Measurements from ENCODE around the gene RPL10. TPM values are rescaled to one million over a fixed set of nuclear protein-coding genes. Genes with fewer than 3 reads are reported as not detected.

RPL10 gene
- total and polyA plus RNA-seq, 2 of the 13 experiments (the other 11 are each of a cell fraction or from before 2014, with no cell fraction given), result 2,381 to 4,713 TPM

DNA sequence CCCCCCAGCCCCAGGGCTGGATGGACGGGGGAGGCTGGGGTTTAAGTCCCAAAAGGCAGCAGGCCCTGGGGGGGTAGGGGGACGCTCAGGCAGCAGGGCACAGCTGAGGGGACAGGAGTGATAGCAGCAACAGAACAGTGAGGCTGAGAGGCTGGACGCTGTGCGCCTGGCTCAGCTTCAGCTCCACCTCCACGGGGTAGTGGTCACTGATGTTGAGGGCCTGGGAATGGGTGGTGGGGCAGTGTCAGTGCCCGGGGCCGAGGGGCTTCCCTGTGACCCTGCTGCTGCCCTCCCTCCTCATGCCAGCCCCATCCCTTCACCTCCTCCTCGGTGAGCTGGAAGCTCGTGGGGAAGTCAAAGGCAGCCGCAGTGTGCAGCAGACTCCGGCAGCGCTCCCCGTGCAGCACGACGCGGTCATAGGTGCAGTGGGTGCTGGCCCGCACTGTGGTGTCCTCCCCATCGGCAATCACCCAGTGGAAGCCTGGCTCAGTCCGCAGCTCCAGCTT lies 4.5 kb downstream of the RPL10 start:
- intact Hi-C loops (cut with micrococcal nuclease; ENCODE audit: unreplicated experiment), result no loop called here
- ATAC-seq (peak; percentile 45), FAIRE-seq (no peak), DNase-seq (ENCODE audit: low spot score) (no peak)
- peaks cover 21% of the 10 kb centered on the region; the same call in 1 of the 2 replicates for H4K20me1 ChIP-seq (ENCODE audit: insufficient read depth, low read length)
- peaks cover 6 to 22% of the 10 kb centered on the region in 2 experiments; a peak in 4 of 5 replicates for H3K36me3 ChIP-seq (replicated peaks in 1 of 2; ENCODE audit: control insufficient read depth in 1 of 2, insufficient read depth in 2 of 2, low read length in 2 of 2)
- TF ChIP-seq ZNF570 (CRISPR knock-in tag; IDR thresholded peaks at IDR 0.05; ENCODE audit: borderline replicate concordance), result no peak
- TF ChIP-seq ZNF446 (CRISPR knock-in tag; IDR thresholded peaks at IDR 0.05), result no peak
- no peak for TF ChIP-seq ZNF160 (CRISPR knock-in tag; IDR thresholded peaks at IDR 0.05)
- TF ChIP-seq, protein P1, sequence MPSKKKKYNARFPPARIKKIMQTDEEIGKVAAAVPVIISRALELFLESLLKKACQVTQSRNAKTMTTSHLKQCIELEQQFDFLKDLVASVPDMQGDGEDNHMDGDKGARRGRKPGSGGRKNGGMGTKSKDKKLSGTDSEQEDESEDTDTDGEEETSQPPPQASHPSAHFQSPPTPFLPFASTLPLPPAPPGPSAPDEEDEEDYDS (CRISPR knock-in tag; IDR thresholded peaks at IDR 0.05), result no peak
- TF ChIP-seq AGO1 (IDR thresholded peaks at IDR 0.05; ENCODE audit: low read depth, low read length, poor library complexity, severe bottlenecking), result no peak
- no peak for TF ChIP-seq HIVEP1 (CRISPR knock-in tag; IDR thresholded peaks at IDR 0.05)
- no peak for TF ChIP-seq ZBTB25 (CRISPR knock-in tag; IDR thresholded peaks at IDR 0.05)
- H3K9me3 ChIP-seq (ENCODE audit: low read length), result no peaks in the 10 kb centered on the region
- no TSS peak for BruUV-seq (replicated peaks)
- POLR2A ChIA-PET, result interaction anchor here (1.2 kb wide), 1 partner anchor 9 kb away, joined by 3 read pairs; the partner anchor contains the start of gene TAFAZZIN
- H3K9ac ChIP-seq (ENCODE audit: insufficient read depth, low read depth, low read length), result no peak overlapping the region
- no peak overlapping the region for H3K4me2 ChIP-seq (ENCODE audit: low read depth, low read length)
- in situ Hi-C loops (cut with HindIII; ENCODE audit: extremely low pct_ligation_motif_present, low pct_unique_long_range_greater_than_20kb), result loop anchor here (25.0 kb wide), 1 partner anchor 135 kb away; the partner anchor contains the start of genes G6PD and IKBKG
- no peak overlapping the region for H3K4me3 ChIP-seq (replicated peaks in 1 of 3; ENCODE audit: insufficient read depth in 1 of 3, low read depth in 2 of 3, low read length in 3 of 3)
- CTCF ChIA-PET (ENCODE audit: low intra/inter-chr PET ratio, low total read pairs), result no interaction called here
- peaks cover 32% of the 10 kb centered on the region for H3K4me1 ChIP-seq (ENCODE audit: insufficient read depth, low read length)
- WGBS (ENCODE audit: low lambda C conversion rate), result 97% methylated on average over 6 of the region's 19 CpGs
- peaks cover 16% of the 10 kb centered on the region for H3K79me2 ChIP-seq (ENCODE audit: insufficient read depth, low read length)
- H3K27me3 ChIP-seq (ENCODE audit: control insufficient read depth in 1 of 2, insufficient read depth in 2 of 2, low read length in 2 of 2), result no peaks in the 10 kb centered on the region; a peak in 1 of 5 replicates
- H2AFZ ChIP-seq (ENCODE audit: low read length), result no peak overlapping the region
- no peak overlapping the region for H3K27ac ChIP-seq (ENCODE audit: extremely low read length, insufficient read depth, low read length)

Measured in HepG2 (cell line).